Mesendoderm (in vitro differentiated cells): ENCODE results near the gene TBC1D25.

ENCODE experiments used
- DNase-seq: peaks from one replicate; pipeline ENCODE4 v3.0.0; 2013
- H2AK5ac ChIP-seq: 2 replicates; pipeline ENCODE4 v1.6.1; 2013; ENCODE audit warnings: low read length, inconsistent platforms
- H2BK120ac ChIP-seq: 2 replicates; pipeline ENCODE4 v1.6.1; 2013; ENCODE audit warnings: low read depth, mild to moderate bottlenecking, low read length, moderate library complexity, mixed read lengths
- H2BK15ac ChIP-seq: replicated peaks from 2 replicates; pipeline ENCODE4 v1.6.1; 2013; ENCODE audit warnings: low read depth, mild to moderate bottlenecking, moderate library complexity
- H2BK5ac ChIP-seq: 2 replicates; pipeline ENCODE4 v1.6.1; 2013; ENCODE audit warnings: low read length, inconsistent platforms
- H3K18ac ChIP-seq: 2 replicates; pipeline ENCODE4 v1.6.1; 2013; ENCODE audit warnings: mild to moderate bottlenecking, low read length, mixed read lengths
- H3K23ac ChIP-seq: one replicate; pipeline ENCODE4 v1.6.1; 2013; ENCODE audit warnings: low read length
- H3K27ac ChIP-seq: 2 replicates; pipeline ENCODE4 v1.5.1; 2013; ENCODE audit warnings: low read depth, mild to moderate bottlenecking, inconsistent platforms, low read length, moderate library complexity
- H3K27me3 ChIP-seq: 2 replicates; pipeline ENCODE4 v1.6.1; 2013; ENCODE audit warnings: low read length, control low read depth, mild to moderate bottlenecking, inconsistent platforms; ENCODE audit not compliant: insufficient read depth, poor library complexity
- H3K36me3 ChIP-seq: 2 replicates; pipeline ENCODE4 v1.6.1; 2013; ENCODE audit warnings: low read length, inconsistent platforms; ENCODE audit not compliant: control insufficient read depth, insufficient read depth
- H3K4ac ChIP-seq: one replicate; pipeline ENCODE4 v1.6.1; 2013; ENCODE audit warnings: low read depth, mild to moderate bottlenecking, low read length, moderate library complexity
- H3K4me1 ChIP-seq: 2 replicates; pipeline ENCODE4 v1.6.1; 2013; ENCODE audit warnings: low read depth, low read length, inconsistent platforms; ENCODE audit not compliant: control insufficient read depth
- H3K4me2 ChIP-seq: 2 replicates; pipeline ENCODE4 v1.6.1; 2013; ENCODE audit warnings: low read length
- H3K4me3 ChIP-seq: 2 replicates; pipeline ENCODE4 v1.5.1; 2013; ENCODE audit warnings: mild to moderate bottlenecking, low read length
- H3K56ac ChIP-seq: one replicate; pipeline ENCODE4 v1.6.1; 2013; ENCODE audit warnings: low read length
- H3K79me1 ChIP-seq: 2 replicates; pipeline ENCODE4 v1.6.1; 2013; ENCODE audit warnings: low read length, inconsistent platforms
- H3K79me2 ChIP-seq: 2 replicates; pipeline ENCODE4 v1.6.1; 2013; ENCODE audit warnings: mild to moderate bottlenecking, low read length; ENCODE audit not compliant: control insufficient read depth, insufficient read depth
- H3K9ac ChIP-seq: 2 replicates; pipeline ENCODE4 v1.6.1; 2013; ENCODE audit warnings: low read length, inconsistent platforms
- H4K5ac ChIP-seq: one replicate; pipeline ENCODE4 v1.6.1; 2013; ENCODE audit warnings: low read length
- H4K8ac ChIP-seq: one replicate; pipeline ENCODE4 v1.6.1; 2013; ENCODE audit warnings: low read depth, mild to moderate bottlenecking, control low read depth, low read length, moderate library complexity
- WGBS: extraction: QIAGEN DNeasy Blood & Tissue Kit; methylation state at CpG from one replicate; pipeline ENCODE4 v1.1.7; 2013; ENCODE audit warnings: low lambda C conversion rate, missing lambda C conversion rate; ENCODE audit not compliant: insufficient coverage; ENCODE audit errors: extremely low coverage; 5-methylcytosine and 5-hydroxymethylcytosine counted together

Gene TBC1D25

DNA sequence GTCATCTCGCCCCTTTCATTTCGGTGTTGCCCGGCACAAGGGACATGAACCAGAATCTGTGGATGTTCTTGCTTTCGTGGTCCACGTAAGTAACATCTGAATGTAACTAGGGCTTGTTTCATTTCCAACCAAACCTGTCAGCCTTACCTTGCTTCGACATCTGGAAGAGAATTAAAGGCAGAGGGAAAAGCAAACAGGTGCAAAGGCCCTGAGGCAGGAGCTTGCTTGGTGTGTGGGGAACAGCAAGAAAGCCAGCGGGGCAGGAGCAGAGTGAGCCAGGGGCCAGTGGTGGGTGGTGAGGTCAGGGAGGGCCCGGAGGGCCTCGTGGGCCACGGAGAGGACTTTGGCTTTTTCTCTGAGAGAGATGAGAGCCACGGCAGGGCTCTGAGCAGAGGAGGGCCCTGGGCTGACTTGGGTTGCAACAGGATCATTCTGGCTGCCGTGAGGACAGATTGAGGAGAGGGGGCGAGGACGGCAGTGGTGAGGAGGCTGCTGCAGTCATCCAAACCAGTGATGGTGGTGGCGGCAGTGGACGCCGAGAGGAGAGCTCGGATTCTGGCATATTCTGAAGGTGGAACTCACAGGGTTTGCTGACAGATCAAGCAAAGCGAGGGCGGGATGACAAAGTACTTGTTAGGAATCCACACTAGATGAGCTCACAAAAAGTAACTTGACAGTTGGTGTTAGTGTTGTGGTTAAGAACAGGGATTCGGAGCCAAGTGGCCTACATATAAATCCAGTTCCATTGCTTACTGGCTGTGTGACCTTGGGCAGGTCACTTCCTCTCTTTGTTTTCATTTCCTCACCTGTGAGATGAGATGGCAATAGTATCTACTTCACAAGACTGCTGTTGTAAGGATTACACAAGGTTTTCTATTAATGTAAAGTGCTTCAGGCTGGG, 50.9 kb downstream of the TBC1D25 start:
- Histone ChIP-seq H4K8ac (no peak overlapping the region), H3K18ac (no peak overlapping the region), H3K27me3 (no peaks in the 10 kb centered on the region), H3K4me3 (no peak overlapping the region), H3K79me2 (no peaks in the 10 kb centered on the region), H3K4me2 (no peak overlapping the region), H4K5ac (no peak overlapping the region), H3K36me3 (no peaks in the 10 kb centered on the region), H3K4me1 (no peaks in the 10 kb centered on the region), H3K27ac (no peak overlapping the region), H3K23ac (no peak overlapping the region), H3K9ac (no peak overlapping the region), H3K79me1 (no peaks in the 10 kb centered on the region), H3K4ac (no peak overlapping the region), H3K56ac (no peak overlapping the region), H2BK120ac (no peak overlapping the region), H2BK5ac (no peak overlapping the region), H2BK15ac (no peak overlapping the region), H2AK5ac (no peak overlapping the region)
- WGBS: no CpG with 5 or more reads among the region's 21 CpGs
- no peak for DNase-seq

- H3K56ac ChIP-seq: no peak overlapping the region
- H3K18ac ChIP-seq: no peak overlapping the region
- no peaks in the 10 kb centered on the region for H3K27me3 ChIP-seq
- no peaks in the 10 kb centered on the region for H3K79me1 ChIP-seq
- H3K79me2 ChIP-seq: no peaks in the 10 kb centered on the region
- H3K36me3 ChIP-seq: no peaks in the 10 kb centered on the region
- H3K4me1 ChIP-seq: no peaks in the 10 kb centered on the region
- no peak overlapping the region for H3K23ac ChIP-seq
- H2AK5ac ChIP-seq: no peak overlapping the region
- H2BK5ac ChIP-seq: no peak overlapping the region
- no peak overlapping the region for H3K4me3 ChIP-seq
- H2BK15ac ChIP-seq: no peak overlapping the region
- no peak overlapping the region for H2BK120ac ChIP-seq
- no CpG with 5 or more reads among the region's 9 CpGs for WGBS
- no peak overlapping the region for H4K5ac ChIP-seq
- H4K8ac ChIP-seq: no peak overlapping the region
- DNase-seq: no peak
- H3K27ac ChIP-seq: no peak overlapping the region
- H3K9ac ChIP-seq: no peak overlapping the region
- H3K4me2 ChIP-seq: no peak overlapping the region
- H3K4ac ChIP-seq: no peak overlapping the region
Observed at GRCh38 chrX:48591255-48591791, 51.8 kb downstream of the TBC1D25 start.

GRCh38 chrX:48592971-48593370, 53.5 kb downstream of the TBC1D25 start:
- WGBS: no CpG with 5 or more reads among the region's 5 CpGs
- Histone ChIP-seq H3K56ac (no peak overlapping the region), H3K18ac (no peak overlapping the region), H3K23ac (no peak overlapping the region), H3K9ac (no peak overlapping the region), H3K79me2 (no peaks in the 10 kb centered on the region), H3K27ac (no peak overlapping the region), H2AK5ac (no peak overlapping the region), H3K79me1 (no peaks in the 10 kb centered on the region), H3K4me2 (no peak overlapping the region), H4K8ac (no peak overlapping the region), H3K27me3 (no peaks in the 10 kb centered on the region), H2BK15ac (no peak overlapping the region), H2BK5ac (no peak overlapping the region), H3K4me3 (no peak overlapping the region), H3K36me3 (no peaks in the 10 kb centered on the region), H3K4ac (no peak overlapping the region), H2BK120ac (no peak overlapping the region), H3K4me1 (no peaks in the 10 kb centered on the region), H4K5ac (no peak overlapping the region)
- no peak for DNase-seq

GRCh38 chrX:48595929-48596328, 56.4 kb downstream of the TBC1D25 start:
- no peaks in the 10 kb centered on the region for H3K4me1 ChIP-seq
- H3K27ac ChIP-seq: no peak overlapping the region
- H2BK15ac ChIP-seq: no peak overlapping the region
- H3K56ac ChIP-seq: no peak overlapping the region
- WGBS: no CpG with 5 or more reads among the region's 2 CpGs
- no peak overlapping the region for H3K4me2 ChIP-seq
- H3K79me1 ChIP-seq: no peaks in the 10 kb centered on the region
- no peaks in the 10 kb centered on the region for H3K79me2 ChIP-seq
- no peak overlapping the region for H2AK5ac ChIP-seq
- no peak overlapping the region for H3K4me3 ChIP-seq
- H3K9ac ChIP-seq: no peak overlapping the region
- no peaks in the 10 kb centered on the region for H3K27me3 ChIP-seq
- H4K5ac ChIP-seq: no peak overlapping the region
- H3K18ac ChIP-seq: no peak overlapping the region
- no peak overlapping the region for H3K4ac ChIP-seq
- H2BK5ac ChIP-seq: no peak overlapping the region
- H2BK120ac ChIP-seq: no peak overlapping the region
- no peak overlapping the region for H4K8ac ChIP-seq
- no peak overlapping the region for H3K23ac ChIP-seq
- H3K36me3 ChIP-seq: no peaks in the 10 kb centered on the region
- no peak for DNase-seq

DNA sequence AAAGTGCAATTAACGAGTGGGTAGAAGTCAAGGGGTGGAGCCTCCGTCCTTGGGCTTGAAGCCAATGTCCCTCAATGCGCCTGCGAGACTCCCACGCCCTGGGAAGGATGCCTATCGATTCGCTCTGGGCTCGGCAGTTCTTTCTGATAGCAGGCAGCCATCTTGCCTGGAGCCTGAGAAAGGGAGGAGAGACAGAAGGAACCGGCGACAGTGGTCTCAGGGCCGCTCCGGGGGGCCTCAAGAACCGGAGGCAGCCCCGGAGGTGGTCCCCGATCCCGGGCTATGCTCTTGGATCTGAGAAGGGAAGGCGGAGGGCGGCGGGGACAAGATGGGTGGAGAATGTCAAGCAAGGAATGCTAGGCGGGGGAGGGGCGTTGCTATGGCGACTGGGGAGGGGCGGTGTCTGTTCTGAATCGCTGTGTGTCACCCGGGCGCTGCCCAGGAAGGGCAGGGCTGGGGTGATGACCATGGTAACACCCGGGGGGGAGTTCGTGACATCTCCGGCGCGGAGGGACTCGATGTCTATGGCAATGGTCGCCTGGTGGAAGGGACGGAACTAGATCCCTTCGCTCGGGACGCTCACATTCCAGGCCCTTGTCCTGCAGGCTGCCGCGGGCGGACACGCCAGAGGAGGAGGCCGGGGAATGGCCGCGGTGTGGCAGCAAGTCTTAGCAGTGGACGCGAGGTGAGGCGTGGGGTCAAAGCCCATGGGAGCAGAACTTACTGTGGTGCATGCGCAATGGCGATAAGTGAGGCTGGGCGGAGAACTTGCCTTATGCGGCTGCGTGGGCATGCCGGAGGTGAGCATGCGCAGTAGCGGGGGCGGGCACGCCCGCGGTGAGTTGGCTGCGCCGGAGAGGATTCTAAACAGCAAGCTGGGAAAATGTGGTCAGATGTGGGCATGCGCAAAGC, 58.1 kb downstream of the TBC1D25 start, which contains the start of gene WDR13:
Gene WDR13 (plus strand): TSS at position 140 of the 912 bp plus-strand sequence. CDS start 505 bp downstream, at position 645.
- H2AK5ac ChIP-seq: no peak within 1 kb of the TSS
- H4K5ac ChIP-seq: no peak within 1 kb of the TSS
- no peaks in the 10 kb centered on the region for H3K4me1 ChIP-seq
- H2BK15ac ChIP-seq: no peak within 1 kb of the TSS
- H4K8ac ChIP-seq: no peak within 1 kb of the TSS
- H3K23ac ChIP-seq: no peak within 1 kb of the TSS
- H3K27ac ChIP-seq: peak within 1 kb of the TSS; percentile 84
- no peaks in the 10 kb centered on the region for H3K79me2 ChIP-seq
- H3K27me3 ChIP-seq: no peaks in the 10 kb centered on the region
- peak within 1 kb of the TSS; percentile 66 for H3K4me2 ChIP-seq
- peak within 1 kb of the TSS; percentile 61 for H3K4me3 ChIP-seq
- no peak within 1 kb of the TSS for H2BK120ac ChIP-seq
- H3K36me3 ChIP-seq: no peaks in the 10 kb centered on the region
- H3K79me1 ChIP-seq: no peaks in the 10 kb centered on the region
- H3K18ac ChIP-seq: peak within 1 kb of the TSS; percentile 22
- DNase-seq: peak; percentile 94
- peak within 1 kb of the TSS; percentile 66 for H2BK5ac ChIP-seq
- WGBS: no CpG with 5 or more reads among the region's 62 CpGs
- peak within 1 kb of the TSS; percentile 97 for H3K56ac ChIP-seq
- peak within 1 kb of the TSS; percentile 49 for H3K4ac ChIP-seq
- peak within 1 kb of the TSS; percentile 93 for H3K9ac ChIP-seq
